HG03457 (cell line): ENCODE data around the gene PAPPA.

Experiments used
- ATAC-seq: cut with Tn5 transposase; IDR thresholded peaks from one replicate; pipeline ENCODE4 v1.9.1; 2021; ENCODE audit warnings: moderate number of reproducible peaks; ENCODE audit not compliant: unreplicated experiment

PAPPA gene

DNA sequence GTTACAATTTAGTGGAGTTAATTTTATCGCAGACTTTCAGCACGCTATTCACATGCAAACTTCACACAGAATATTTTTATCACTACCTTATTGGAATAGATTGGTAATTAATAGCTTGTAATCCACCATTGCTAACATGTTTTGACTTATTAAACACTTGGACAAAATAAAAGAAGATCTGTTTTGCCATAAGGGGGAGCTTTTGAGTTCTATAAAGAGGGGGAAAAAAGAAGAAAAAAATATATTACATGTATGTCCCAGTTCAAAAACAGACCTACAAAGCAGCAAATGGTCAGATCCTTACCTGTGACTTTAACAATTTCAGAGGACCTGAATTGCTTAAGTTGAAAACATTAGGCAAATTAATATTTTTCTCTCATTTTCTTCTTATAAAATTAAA is 1.2 kb upstream of the PAPPA start:
- no peak for ATAC-seq

GRCh38 chr9:116152941-116153764 is 438 bp upstream of the PAPPA start:
- ATAC-seq: no peak

DNA sequence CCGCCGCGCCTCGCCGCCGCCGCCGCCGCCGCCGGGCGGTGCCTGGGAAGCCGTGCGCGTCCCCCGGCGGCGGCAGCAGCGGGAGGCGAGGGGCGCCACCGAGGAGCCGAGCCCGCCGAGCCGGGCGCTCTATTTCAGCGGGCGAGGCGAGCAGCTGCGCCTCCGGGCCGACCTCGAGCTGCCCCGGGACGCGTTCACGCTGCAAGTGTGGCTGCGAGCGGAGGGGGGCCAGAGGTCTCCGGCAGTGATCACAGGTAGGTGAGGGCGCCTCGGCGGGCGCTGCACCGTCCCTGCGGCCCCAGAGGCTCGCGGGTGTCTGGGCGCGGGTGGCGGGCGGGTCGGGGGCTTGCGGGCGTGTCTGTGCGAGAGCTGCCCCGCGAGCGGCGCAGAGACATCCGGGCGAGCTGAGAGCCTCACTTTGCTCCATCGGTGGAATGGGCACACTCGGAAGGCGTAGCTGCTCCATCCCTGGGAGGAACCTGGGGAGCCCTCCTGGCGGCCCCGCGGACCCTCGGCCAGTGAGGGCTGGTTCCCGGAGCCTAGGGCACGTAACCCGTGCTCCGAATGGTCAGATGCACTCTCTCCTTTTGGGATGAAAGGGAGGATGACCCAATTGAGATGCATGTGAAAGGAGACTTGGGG is 864 bp downstream of the PAPPA start:
- no peak for ATAC-seq

DNA sequence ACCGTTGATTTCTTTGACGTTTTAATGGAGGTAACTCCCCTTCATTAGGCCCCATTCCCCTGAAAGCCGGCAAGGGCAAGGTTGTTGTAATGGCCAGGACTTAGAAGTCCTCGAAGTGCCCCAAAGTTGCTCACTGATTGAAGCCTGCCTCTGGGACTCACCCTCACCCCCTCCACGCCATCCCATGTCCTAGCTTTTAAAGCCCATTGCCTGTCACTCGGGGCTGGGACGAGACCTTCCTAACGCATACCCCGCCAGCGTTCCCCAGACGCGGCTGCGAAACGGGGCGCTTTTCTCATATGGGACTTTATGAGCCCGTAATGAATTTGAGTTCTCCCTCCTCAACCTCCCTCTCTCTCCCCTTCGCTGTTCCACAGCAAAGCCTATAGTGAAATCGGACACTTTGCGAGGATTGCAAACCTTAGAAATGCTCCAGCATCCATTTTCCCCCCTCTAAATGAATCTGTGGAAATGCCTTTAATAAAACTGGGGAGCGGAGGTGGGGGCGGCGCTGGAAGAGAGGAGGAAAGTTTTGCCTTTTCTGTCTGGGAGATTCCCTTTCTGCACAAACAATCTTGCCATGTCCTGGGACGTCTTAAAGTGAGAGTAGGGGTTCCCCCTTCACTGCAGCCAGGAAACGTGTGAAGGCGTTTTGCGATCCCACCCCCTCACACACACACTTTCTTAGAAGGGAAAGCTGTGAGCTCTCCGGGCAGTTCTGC is 1.5 kb downstream of the PAPPA start:
- no peak for ATAC-seq

DNA sequence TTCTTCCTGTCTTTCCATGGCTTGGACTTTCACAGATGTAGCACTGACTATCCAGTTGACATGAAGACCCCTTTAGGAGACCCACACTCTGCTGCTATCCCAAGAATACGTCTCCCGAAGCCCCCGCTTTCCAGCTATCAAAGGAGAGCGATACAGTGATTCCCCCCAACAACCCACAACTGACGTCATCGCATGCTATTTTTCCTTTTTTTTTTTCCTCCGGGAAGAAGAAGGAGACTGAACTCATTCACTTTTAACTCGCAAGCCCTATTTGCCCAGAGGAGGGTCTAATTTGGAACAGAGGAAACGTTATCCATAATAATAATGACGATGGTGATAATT is 2.1 kb downstream of the PAPPA start:
- no peak for ATAC-seq

DNA sequence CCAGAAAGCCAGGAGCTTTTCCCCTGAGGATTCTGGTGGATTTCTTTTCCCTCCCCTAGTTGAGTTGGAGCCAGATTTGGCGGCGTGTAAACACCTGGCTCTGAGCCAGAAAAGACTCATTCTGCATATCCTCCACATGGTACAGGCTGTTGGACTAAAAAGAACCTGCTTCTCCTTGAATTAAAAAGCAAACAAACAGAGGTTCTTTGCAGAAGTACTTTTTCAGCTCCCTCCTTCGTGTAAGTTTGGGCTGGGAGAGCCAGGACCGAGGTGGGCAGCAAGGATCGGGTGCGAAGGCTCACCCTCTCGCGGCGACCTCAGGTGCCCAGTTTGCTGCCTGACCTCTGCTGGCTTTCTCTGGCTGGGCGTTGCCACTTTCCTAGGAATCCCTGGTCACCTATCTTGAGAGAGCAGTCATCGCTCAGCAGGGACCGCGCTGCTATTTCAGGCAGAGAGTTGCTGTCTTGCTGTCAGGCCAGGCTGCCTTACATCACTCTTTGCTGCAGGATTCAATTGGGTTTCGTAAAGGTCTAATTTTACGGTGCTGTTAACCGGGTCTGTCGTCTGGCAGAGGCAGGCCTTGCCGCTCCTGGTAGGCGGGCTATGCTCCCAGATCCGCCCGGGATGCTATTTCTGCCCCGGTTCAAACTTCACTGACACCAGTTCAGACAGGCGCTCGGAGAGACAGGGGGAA is 3.2 kb downstream of the PAPPA start:
- no peak for ATAC-seq

- ATAC-seq: no peak
Measured at GRCh38 chr9:116157436-116158138, 4.0 kb downstream of the PAPPA start.

DNA sequence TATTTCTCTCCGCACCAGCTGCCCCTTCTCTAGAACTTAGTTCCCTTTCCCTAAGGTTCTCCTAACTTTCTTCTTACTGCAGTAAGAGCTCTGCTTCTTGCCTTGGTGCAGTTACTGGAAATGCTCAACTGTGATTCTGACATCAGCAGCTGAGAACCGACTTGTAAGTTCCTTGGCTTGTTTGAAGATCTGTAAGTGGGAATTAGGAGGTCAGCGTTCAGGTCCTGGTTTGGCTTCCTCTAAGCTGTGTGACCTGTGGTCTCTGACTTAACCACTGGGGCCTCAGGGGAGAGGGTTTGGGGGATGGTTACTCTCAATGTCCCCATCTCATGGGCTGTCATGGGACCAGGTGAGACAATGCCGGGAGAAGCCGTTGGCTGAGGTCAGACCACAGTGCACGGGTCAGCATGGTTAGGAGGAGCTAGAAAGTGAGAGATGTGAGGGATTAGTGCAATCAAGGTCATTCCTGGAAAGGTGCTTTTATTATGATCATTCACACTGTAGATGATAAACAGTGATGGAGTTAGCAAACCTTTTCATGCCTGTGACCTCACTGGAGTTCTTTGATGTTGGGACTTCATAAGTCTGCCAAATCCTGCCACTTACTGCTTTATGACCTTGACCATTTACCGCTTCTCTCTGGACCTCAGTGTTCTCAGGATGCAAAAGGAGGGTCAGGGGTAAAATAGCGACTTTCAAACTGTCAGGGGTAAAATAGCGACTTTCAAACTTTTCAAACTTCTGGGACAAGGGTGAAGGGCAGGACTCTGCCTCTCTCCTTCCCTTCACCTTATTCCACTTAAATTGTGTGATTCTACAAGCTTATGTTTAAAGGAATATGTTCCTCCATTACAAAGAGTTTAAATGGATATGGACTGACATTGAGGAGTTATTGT is 7.3 kb downstream of the PAPPA start:
- ATAC-seq: no peak

GRCh38 chr9:116162241-116162781 is 8.7 kb downstream of the PAPPA start:
- no peak for ATAC-seq

DNA sequence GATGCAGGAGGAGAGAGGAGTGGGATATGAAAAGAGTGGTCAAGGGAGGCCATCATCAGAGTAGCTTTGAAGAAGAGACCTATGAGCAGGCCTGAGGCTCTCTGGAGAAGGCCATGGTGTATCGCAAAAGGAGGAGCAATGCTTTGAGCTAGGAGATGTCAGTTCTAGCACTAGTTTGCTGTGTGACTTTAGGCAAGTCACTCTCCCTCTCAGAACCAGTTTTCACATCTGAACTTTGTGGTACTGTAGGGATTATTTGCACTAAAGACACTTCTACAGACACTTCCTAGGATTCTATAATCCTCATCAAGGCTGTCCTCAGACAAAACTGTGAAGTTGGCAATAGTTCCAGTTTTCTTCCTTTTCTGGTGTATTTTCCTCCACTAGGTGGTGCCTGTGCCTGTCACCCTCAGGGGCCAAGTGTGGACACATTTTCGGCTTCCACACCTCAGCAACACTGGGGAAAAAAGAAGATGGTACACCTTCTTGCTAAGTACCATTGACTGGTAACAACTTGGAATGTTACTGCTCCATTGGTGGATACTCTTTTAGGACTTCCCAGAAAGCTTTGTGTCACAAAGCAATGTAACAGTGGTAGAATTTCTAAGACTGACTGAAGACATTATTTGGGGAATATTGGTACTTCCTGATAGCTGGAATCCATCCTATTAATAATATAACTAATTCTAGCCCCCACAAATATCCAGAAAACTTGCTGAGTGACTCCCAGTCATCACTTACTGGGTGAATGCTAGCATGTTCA is 9.9 kb downstream of the PAPPA start:
- ATAC-seq: no peak

DNA sequence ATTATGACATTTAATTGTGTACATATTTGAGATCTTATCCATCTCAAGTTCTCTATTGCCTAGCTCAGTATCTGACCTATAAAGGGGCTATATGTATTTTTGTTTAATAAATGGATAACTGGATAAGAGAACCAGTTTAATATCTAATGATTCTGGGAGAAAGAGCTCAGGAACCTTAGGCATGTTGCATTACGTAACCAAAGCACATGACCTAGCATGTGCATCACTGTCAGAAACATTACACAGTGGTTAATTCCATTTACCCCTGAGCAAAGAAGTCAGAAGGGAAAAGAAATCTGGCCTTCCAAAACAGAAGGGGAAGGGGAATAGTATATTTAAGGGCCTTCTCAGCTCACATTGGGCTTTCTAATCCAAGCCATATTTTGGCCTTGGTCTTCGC is 12.3 kb downstream of the PAPPA start:
- no peak for ATAC-seq

GRCh38 chr9:116166713-116167112 is 13.1 kb downstream of the PAPPA start:
- ATAC-seq: no peak

- ATAC-seq: no peak
Measured at GRCh38 chr9:116168231-116168630, 14.6 kb downstream of the PAPPA start.

DNA sequence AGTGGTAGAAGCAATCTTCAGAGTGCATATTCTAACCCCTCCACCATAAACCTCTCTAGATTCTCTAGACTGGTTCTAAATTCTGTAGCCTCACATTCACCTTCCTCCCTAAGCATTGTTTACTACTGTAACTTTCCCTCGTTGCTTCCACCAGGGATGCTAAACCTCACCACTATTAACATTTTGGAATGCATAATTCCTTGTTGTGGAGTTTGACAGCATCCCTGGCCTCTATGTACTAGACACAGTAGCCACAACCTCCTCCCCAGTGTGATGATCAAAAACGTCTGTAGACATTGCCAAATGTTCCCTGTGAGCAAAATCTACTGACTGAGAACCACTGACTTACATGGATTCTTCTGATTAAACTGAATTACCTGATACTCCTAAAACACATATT is 18.6 kb downstream of the PAPPA start:
- ATAC-seq: no peak

DNA sequence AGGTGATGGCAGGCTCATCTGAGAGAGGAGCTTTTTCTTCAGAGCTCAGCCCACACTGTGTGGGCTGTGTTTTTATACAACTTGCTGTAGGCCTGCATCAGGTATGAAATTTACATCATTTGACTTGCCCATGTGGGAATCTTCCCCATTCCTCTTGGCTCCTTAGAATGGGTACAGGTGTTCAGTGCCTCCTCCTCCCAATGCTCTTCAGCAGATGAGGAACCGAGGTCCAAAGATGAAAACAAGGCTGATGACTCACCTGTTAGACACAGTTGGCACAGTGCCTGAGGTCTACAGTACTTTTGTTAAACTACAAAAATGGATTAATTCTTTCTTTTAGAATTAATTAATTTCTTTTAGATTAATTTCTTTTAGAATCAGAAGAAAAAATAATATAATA is 20.8 kb downstream of the PAPPA start:
- no peak for ATAC-seq

GRCh38 chr9:116175614-116176013 is 22.0 kb downstream of the PAPPA start:
- ATAC-seq: no peak

DNA sequence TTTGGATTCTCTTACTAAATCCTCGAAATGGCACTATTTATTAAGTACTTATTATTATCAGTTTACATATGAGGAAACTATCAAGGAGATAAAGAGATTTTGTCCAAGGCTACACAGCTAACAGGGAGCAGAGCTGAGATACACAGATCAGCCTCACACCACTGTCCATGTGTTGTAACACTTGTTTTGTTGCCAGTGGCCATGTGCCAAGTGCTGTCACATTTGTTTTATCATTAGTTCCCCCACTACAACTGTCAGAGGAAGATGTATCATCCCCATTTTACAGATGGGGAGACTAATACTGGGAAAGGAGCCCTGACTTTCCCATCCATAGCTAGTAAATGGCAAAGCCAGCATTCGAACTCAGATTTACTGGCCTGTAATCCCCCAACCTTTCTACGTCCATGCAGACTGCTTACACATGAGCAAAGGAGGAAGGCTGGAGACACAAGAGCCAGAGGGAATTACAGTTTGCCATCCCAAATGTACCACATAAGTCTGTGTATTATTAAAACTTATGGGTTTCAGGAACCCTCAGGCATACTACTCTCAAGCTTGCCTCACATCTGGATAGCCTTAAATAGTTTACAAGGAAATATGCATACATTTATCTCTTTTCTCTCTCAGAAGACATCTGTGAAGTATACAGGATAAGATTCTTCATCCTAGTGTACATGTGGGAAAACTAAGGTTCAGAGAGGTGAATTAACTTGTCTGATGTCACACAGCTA is 25.1 kb downstream of the PAPPA start:
- no peak for ATAC-seq

GRCh38 chr9:116179568-116179967 is 26.0 kb downstream of the PAPPA start:
- no peak for ATAC-seq
